Caco-2 (cell line): ENCODE results near the gene GJC1. TPM values are rescaled to one million over a fixed set of nuclear protein-coding genes. Genes with fewer than 3 reads are reported as not detected.

Experiments used
- BruUV-seq: library from RNA; stranded (reverse); fragments of 400-500 nt; replicated peaks from 2 replicates; lab custom pipeline; 2021; lab: Mats Ljungman, UMichigan
- CTCF ChIA-PET: fragments of 300-600 bp; sonication (Branson Sonifier 250); formaldehyde crosslinking; loops from one replicate; lab custom pipeline; 2022; ENCODE audit warnings: antibody characterized with exemption; lab: Charles Lee
- POLR2A ChIA-PET: fragments of 300-600 bp; sonication (Branson Sonifier 250); formaldehyde crosslinking; loops from one replicate; lab custom pipeline; 2022; ENCODE audit warnings: antibody characterized with exemption; lab: Charles Lee
- DNase-seq, 2 experiments: peaks; one replicate each; pipeline versions ENCODE4 v3.0.0 to v3.0.0-alpha.2; 2020 to 2022
- H3K27me3 ChIP-seq: replicated peaks from 2 replicates; pipeline ENCODE4 v1.6.0; 2011; ENCODE audit warnings: low read length; ENCODE audit not compliant: control insufficient read depth, insufficient read depth
- H3K36me3 ChIP-seq: 2 replicates; pipeline ENCODE4 v1.5.1; 2011; ENCODE audit warnings: low read length; ENCODE audit not compliant: control insufficient read depth, insufficient read depth
- H3K4me1 ChIP-seq: fragments of 250-450 bp; sonication (Bioruptor Pico); 2 replicates; pipeline ENCODE4 v1.5.1; 2020; ENCODE audit warnings: mild to moderate bottlenecking
- H3K4me3 ChIP-seq: 2 replicates; pipeline ENCODE4 v1.5.1; 2011; ENCODE audit warnings: low read depth, mild to moderate bottlenecking, control low read depth, low read length
- H3K9me3 ChIP-seq: fragments of 250-450 bp; sonication (Bioruptor Pico); 2 replicates; pipeline ENCODE4 v1.5.1; 2020; ENCODE audit warnings: mild to moderate bottlenecking, moderate library complexity
- H3K27ac Mint-ChIP-seq: one replicate; pipeline ENCODE4 v1.8.0; 2022; ENCODE audit warnings: mixed read lengths; ENCODE audit not compliant: unreplicated experiment
- H3K27me3 Mint-ChIP-seq: one replicate; pipeline ENCODE4 v1.8.0; 2022; ENCODE audit warnings: mixed read lengths; ENCODE audit not compliant: insufficient read depth, unreplicated experiment
- H3K36me3 Mint-ChIP-seq: one replicate; pipeline ENCODE4 v1.8.0; 2022; ENCODE audit warnings: mild to moderate bottlenecking, mixed read lengths; ENCODE audit not compliant: insufficient read depth, unreplicated experiment
- H3K4me1 Mint-ChIP-seq: one replicate; pipeline ENCODE4 v1.8.0; 2022; ENCODE audit warnings: low read depth, mixed read lengths; ENCODE audit not compliant: unreplicated experiment
- H3K4me3 Mint-ChIP-seq: one replicate; pipeline ENCODE4 v1.8.0; 2022; ENCODE audit warnings: mild to moderate bottlenecking, moderate library complexity, mixed read lengths; ENCODE audit not compliant: unreplicated experiment
- H3K9me3 Mint-ChIP-seq: one replicate; pipeline ENCODE4 v1.8.0; 2022; ENCODE audit warnings: mixed read lengths; ENCODE audit not compliant: unreplicated experiment
- intact Hi-C: fragments of 100-400 bp; cut with micrococcal nuclease; formaldehyde crosslinking; loops from one replicate; pipeline ENCODE4 v1.10.0; 2022; ENCODE audit not compliant: unreplicated experiment
- total RNA-seq: library from RNA; stranded (reverse); gene quantifications from 2 replicates; pipeline ENCODE4 v1.2.3, GENCODE V29; 2022
- TF ChIP-seq, protein P1 (sequence below), 2 experiments: fragments of 200-600 bp in 1 of 2; IDR thresholded peaks; 1 replicate in 1 of 2; 2 replicates in 1 of 2; pipeline versions ENCODE4 v1.5.1 to v1.8.0; 2011 to 2022; ENCODE audit warnings: antibody characterized with exemption in 1 of 2, control low read depth in 1 of 2, inconsistent platforms in 1 of 2, low read depth in 1 of 2, low read length in 1 of 2, mild to moderate bottlenecking in 1 of 2, moderate library complexity in 1 of 2; ENCODE audit not compliant: insufficient read depth in 1 of 2, severe bottlenecking in 1 of 2, unreplicated experiment in 1 of 2

GJC1 gene
- total RNA-seq, 1 experiment from 2014 or later, result 33.5 TPM

DNA sequence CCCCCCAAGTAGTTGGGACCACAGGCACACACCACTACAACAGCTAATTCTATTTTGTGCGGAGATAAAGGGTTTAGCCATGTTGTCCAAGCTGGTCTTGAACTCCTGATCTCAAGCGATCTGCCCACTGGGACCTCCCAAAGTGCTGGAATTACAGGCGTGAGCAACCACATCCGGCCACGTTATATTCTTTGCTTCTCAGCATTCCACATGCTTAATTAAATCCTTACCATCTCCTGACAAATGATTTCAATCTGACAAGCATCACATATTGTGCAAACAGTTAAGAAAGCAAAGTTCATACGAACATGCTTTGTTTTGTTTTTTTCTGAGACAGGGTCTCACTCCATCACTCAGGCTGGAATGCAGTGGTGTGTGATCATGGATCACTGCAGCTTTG lies 35.8 kb upstream of the GJC1 start:
- no TSS peak for BruUV-seq

DNA sequence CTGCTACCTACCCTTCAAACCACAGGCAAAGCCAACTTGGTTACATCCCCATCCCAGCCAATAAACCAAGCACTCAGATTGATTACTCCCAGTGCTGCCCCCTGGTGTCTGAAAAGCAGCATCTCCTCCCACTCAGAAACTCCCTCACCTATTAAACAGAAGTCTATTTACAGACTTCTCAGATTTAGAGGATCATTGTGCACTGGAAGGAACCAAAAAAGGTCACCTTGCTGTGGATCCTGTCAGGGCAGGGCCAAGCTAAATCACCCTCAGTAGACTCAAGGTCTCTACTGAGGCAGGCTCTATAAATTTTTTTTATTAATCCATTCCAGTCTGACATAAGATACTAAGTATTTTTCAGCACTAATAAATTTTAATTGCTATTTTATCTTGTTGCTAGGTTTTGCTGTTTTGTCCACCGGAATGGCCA lies 35.2 kb upstream of the GJC1 start:
- Histone ChIP-seq H3K36me3 (peaks cover 3% of the 10 kb centered on the region; the same call in 1 of the 2 replicates), H3K4me3 (no peak overlapping the region), H3K27me3 (no peaks in the 10 kb centered on the region), H3K9me3 (no peaks in the 10 kb centered on the region), H3K4me1 (no peaks in the 10 kb centered on the region)
- no peaks in the 10 kb centered on the region for H3K27me3 Mint-ChIP-seq
- peaks cover 73% of the 10 kb centered on the region for H3K36me3 Mint-ChIP-seq
- CTCF ChIA-PET, result interaction anchor here (1.6 to 4.1 kb wide), 3 partner anchors 11 to 90 kb away, joined by 3 to 23 read pairs (median 5); no protein-coding TSS in a partner anchor
- intact Hi-C loops, result loop anchor here (1.0 to 5.0 kb wide), 3 partner anchors 86 to 333 kb away; no protein-coding TSS in a partner anchor
- BruUV-seq, result no TSS peak
- H3K4me3 Mint-ChIP-seq, result no peak overlapping the region
- TF ChIP-seq, protein P1, sequence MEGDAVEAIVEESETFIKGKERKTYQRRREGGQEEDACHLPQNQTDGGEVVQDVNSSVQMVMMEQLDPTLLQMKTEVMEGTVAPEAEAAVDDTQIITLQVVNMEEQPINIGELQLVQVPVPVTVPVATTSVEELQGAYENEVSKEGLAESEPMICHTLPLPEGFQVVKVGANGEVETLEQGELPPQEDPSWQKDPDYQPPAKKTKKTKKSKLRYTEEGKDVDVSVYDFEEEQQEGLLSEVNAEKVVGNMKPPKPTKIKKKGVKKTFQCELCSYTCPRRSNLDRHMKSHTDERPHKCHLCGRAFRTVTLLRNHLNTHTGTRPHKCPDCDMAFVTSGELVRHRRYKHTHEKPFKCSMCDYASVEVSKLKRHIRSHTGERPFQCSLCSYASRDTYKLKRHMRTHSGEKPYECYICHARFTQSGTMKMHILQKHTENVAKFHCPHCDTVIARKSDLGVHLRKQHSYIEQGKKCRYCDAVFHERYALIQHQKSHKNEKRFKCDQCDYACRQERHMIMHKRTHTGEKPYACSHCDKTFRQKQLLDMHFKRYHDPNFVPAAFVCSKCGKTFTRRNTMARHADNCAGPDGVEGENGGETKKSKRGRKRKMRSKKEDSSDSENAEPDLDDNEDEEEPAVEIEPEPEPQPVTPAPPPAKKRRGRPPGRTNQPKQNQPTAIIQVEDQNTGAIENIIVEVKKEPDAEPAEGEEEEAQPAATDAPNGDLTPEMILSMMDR (IDR thresholded peaks at IDR 0.05; ENCODE audit: insufficient read depth in 1 of 2, low read depth in 1 of 2, low read length in 1 of 2, severe bottlenecking in 1 of 2, unreplicated experiment in 1 of 2), result peak; percentile 82 to 86
- DNase-seq, result peak; percentile 72 to 81
- no peaks in the 10 kb centered on the region for H3K9me3 Mint-ChIP-seq
- H3K27ac Mint-ChIP-seq, result no peak overlapping the region
- POLR2A ChIA-PET, result interaction anchor here (0.5 kb wide), 1 partner anchor 361 kb away, joined by 3 read pairs; no protein-coding TSS in a partner anchor
- H3K4me1 Mint-ChIP-seq, result no peaks in the 10 kb centered on the region

More for the DNA sequence above, 35.8 kb upstream of the GJC1 start:
- H3K27ac Mint-ChIP-seq, result no peak overlapping the region
- peaks cover 3% of the 10 kb centered on the region; the same call in 1 of the 2 replicates for H3K36me3 ChIP-seq
- no peak overlapping the region for H3K4me3 Mint-ChIP-seq
- no peaks in the 10 kb centered on the region for H3K4me1 ChIP-seq
- no peak for DNase-seq
- H3K4me3 ChIP-seq, result no peak overlapping the region
- H3K9me3 ChIP-seq, result no peaks in the 10 kb centered on the region
- no peaks in the 10 kb centered on the region for H3K9me3 Mint-ChIP-seq
- ChIA-PET CTCF (interaction anchor here (4.1 kb wide), 1 partner anchor 87 kb away, joined by 23 read pairs; no protein-coding TSS in a partner anchor), POLR2A (no interaction called here)
- intact Hi-C loops, result loop anchor here (1.0 to 5.0 kb wide), 3 partner anchors 87 to 334 kb away; no protein-coding TSS in a partner anchor
- no peaks in the 10 kb centered on the region for H3K4me1 Mint-ChIP-seq
- H3K27me3 ChIP-seq, result no peaks in the 10 kb centered on the region
- TF ChIP-seq, protein P1 (IDR thresholded peaks at IDR 0.05; ENCODE audit: insufficient read depth in 1 of 2, low read depth in 1 of 2, low read length in 1 of 2, severe bottlenecking in 1 of 2, unreplicated experiment in 1 of 2), result no peak
- no peaks in the 10 kb centered on the region for H3K27me3 Mint-ChIP-seq
- H3K36me3 Mint-ChIP-seq, result peaks cover 67% of the 10 kb centered on the region

GRCh38 chr17:44864831-44865230 lies 34.7 kb upstream of the GJC1 start:
- H3K9me3 Mint-ChIP-seq, result no peaks in the 10 kb centered on the region
- no peaks in the 10 kb centered on the region for H3K9me3 ChIP-seq
- intact Hi-C loops, result loop anchor here (1.0 to 5.0 kb wide), 3 partner anchors 86 to 333 kb away; no protein-coding TSS in a partner anchor
- H3K27ac Mint-ChIP-seq, result no peak overlapping the region
- no peaks in the 10 kb centered on the region for H3K4me1 Mint-ChIP-seq
- POLR2A ChIA-PET, result interaction anchor here (0.5 kb wide), 1 partner anchor 361 kb away, joined by 3 read pairs; no protein-coding TSS in a partner anchor
- no peaks in the 10 kb centered on the region for H3K4me1 ChIP-seq
- no peaks in the 10 kb centered on the region for H3K27me3 Mint-ChIP-seq
- no peak overlapping the region for H3K4me3 Mint-ChIP-seq
- H3K36me3 Mint-ChIP-seq, result peaks cover 78% of the 10 kb centered on the region
- H3K4me3 ChIP-seq, result no peak overlapping the region
- no peaks in the 10 kb centered on the region for H3K27me3 ChIP-seq
- CTCF ChIA-PET, result interaction anchor here (1.6 to 3.3 kb wide), 3 partner anchors 12 to 89 kb away, joined by 3 to 14 read pairs (median 5); no protein-coding TSS in a partner anchor
- H3K36me3 ChIP-seq, result peaks cover 3% of the 10 kb centered on the region; the same call in 1 of the 2 replicates
- DNase-seq, result no peak
- TF ChIP-seq, protein P1 (IDR thresholded peaks at IDR 0.05; ENCODE audit: insufficient read depth in 1 of 2, low read depth in 1 of 2, low read length in 1 of 2, severe bottlenecking in 1 of 2, unreplicated experiment in 1 of 2), result no peak
- no TSS peak for BruUV-seq
